ENCODE measurements around the gene ONECUT3.
A peak's percentile ranks its signal among the peaks of the same experiment; 100 is the strongest.

Gene ONECUT3

GRCh38 chr19:1746401-1747284 is 6.7 kb upstream of the ONECUT3 start (continued):
- TF ChIP-seq, protein P1, sequence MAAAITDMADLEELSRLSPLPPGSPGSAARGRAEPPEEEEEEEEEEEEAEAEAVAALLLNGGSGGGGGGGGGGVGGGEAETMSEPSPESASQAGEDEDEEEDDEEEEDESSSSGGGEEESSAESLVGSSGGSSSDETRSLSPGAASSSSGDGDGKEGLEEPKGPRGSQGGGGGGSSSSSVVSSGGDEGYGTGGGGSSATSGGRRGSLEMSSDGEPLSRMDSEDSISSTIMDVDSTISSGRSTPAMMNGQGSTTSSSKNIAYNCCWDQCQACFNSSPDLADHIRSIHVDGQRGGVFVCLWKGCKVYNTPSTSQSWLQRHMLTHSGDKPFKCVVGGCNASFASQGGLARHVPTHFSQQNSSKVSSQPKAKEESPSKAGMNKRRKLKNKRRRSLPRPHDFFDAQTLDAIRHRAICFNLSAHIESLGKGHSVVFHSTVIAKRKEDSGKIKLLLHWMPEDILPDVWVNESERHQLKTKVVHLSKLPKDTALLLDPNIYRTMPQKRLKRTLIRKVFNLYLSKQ (tag by site-specific recombination; IDR thresholded peaks at IDR 0.05; ENCODE audit: borderline replicate concordance), result no peak
- TF ChIP-seq ZFP69B (tag by site-specific recombination; IDR thresholded peaks at IDR 0.05) (no peak), ZNF10 (tag by site-specific recombination; IDR thresholded peaks at IDR 0.05) (no peak), HOXD13 (CRISPR knock-in tag; IDR thresholded peaks at IDR 0.05; ENCODE audit: borderline replicate concordance) (no peak), ZNF112 (tag by site-specific recombination; IDR thresholded peaks at IDR 0.05) (no peak), ZNF600 (tag by site-specific recombination; IDR thresholded peaks at IDR 0.05) (peak; percentile 65), ZSCAN18 (tag by site-specific recombination; IDR thresholded peaks at IDR 0.05) (no peak)
- TF ChIP-seq, protein P2, sequence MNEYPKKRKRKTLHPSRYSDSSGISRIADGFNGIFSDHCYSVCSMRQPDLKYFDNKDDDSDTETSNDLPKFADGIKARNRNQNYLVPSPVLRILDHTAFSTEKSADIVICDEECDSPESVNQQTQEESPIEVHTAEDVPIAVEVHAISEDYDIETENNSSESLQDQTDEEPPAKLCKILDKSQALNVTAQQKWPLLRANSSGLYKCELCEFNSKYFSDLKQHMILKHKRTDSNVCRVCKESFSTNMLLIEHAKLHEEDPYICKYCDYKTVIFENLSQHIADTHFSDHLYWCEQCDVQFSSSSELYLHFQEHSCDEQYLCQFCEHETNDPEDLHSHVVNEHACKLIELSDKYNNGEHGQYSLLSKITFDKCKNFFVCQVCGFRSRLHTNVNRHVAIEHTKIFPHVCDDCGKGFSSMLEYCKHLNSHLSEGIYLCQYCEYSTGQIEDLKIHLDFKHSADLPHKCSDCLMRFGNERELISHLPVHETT (tag by site-specific recombination; IDR thresholded peaks at IDR 0.05), result 0 out of 2 replicates have a peak, but pooled peaks have one; percentile 3
- TF ChIP-seq, protein P3, sequence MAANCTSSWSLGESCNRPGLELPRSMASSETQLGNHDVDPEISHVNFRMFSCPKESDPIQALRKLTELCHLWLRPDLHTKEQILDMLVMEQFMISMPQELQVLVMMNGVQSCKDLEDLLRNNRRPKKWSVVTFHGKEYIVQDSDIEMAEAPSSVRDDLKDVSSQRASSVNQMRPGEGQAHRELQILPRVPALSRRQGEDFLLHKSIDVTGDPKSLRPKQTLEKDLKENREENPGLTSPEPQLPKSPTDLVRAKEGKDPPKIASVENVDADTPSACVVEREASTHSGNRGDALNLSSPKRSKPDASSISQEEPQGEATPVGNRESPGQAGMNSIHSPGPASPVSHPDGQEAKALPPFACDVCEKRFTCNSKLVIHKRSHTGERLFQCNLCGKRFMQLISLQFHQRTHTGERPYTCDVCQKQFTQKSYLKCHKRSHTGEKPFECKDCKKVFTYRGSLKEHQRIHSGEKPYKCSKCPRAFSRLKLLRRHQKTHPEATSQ (tag by site-specific recombination; IDR thresholded peaks at IDR 0.05), result 0 out of 2 replicates have a peak, but pooled peaks have one; percentile 5

DNA sequence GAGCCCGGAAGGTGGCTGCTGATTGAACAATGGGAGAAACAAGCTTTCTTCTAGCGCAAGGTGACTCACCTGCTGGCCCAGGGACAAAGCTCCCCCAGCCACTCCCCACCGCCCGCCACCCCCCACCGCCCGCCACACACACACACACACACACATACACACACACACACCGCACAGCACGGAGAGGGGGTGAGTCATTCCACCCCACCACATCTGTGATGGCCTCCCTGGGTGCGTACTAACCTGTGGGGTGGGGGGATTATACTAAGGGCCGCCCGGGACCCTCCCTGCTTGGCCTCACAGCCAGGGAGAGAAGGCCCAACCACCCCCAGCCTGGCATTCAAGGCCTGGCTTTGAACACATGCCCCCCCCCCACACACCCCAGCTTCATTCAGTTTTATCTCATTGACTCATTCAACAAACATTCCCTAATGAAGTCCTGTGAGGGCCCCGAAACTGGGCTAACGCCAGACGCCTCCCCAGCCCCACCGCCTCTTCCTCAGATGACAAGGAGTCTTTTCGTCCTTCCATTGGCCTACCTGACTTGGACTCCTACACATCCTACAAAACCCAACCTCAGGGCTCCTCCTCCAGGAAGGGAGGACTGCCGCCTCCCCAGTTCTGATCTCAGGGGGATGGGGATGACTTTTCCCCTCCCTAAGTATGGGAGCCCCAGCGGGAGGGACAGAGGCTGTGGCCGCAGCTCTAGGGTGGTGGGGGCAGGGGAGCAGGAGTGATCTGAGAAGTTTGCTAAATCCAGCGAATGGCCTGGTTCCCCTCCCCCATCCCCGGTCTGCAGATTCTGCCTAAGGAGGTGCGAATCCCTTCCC is 5.8 kb upstream of the ONECUT3 start:
- ChIA-PET POLR2A (interaction anchor here (0.6 to 1.9 kb wide), 9 partner anchors 8 to 478 kb away, joined by 3 to 8 read pairs (median 4); partner anchors contain the start of gene CIRBP), CTCF (interaction anchor here (0.6 to 1.4 kb wide), 4 partner anchors 20 to 72 kb away, joined by 3 to 5 read pairs (median 3); no protein-coding TSS in a partner anchor)
- Histone ChIP-seq H3K36me3 (ENCODE audit: control insufficient read depth in 2 of 2, insufficient read depth in 1 of 2, low read length in 2 of 2) (no peaks in the 10 kb centered on the region), H3K4me3 (ENCODE audit: low read depth, low read length) (no peak overlapping the region), H3K4me1 (ENCODE audit: control insufficient read depth, insufficient read depth, low read length) (peaks cover 12% of the 10 kb centered on the region; the same call in 1 of the 2 replicates), H3K9me3 (ENCODE audit: control insufficient read depth, insufficient read depth, low read depth, low read length) (no peaks in the 10 kb centered on the region), H3K27ac (ENCODE audit: extremely low read depth, low read depth, low read length) (peak overlapping the region; percentile 28; the same call in 1 of the 2 replicates)
- no peak for TF ChIP-seq ZNF777 (tag by site-specific recombination; IDR thresholded peaks at IDR 0.05; ENCODE audit: borderline replicate concordance)
- TF ChIP-seq, protein P4, sequence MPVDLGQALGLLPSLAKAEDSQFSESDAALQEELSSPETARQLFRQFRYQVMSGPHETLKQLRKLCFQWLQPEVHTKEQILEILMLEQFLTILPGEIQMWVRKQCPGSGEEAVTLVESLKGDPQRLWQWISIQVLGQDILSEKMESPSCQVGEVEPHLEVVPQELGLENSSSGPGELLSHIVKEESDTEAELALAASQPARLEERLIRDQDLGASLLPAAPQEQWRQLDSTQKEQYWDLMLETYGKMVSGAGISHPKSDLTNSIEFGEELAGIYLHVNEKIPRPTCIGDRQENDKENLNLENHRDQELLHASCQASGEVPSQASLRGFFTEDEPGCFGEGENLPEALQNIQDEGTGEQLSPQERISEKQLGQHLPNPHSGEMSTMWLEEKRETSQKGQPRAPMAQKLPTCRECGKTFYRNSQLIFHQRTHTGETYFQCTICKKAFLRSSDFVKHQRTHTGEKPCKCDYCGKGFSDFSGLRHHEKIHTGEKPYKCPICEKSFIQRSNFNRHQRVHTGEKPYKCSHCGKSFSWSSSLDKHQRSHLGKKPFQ (tag by site-specific recombination; IDR thresholded peaks at IDR 0.05), result no peak
- no peak; the same call in 1 of the 2 replicates for TF ChIP-seq ZNF660 (tag by site-specific recombination; IDR thresholded peaks at IDR 0.05)
- TF ChIP-seq ZNF132 (tag by site-specific recombination; IDR thresholded peaks at IDR 0.05; ENCODE audit: borderline replicate concordance), result no peak
- TF ChIP-seq, protein P3 (tag by site-specific recombination; IDR thresholded peaks at IDR 0.05), result 0 out of 2 replicates have a peak, but pooled peaks have one; percentile 3
- TF ChIP-seq BCL11A (tag by site-specific recombination; IDR thresholded peaks at IDR 0.05; ENCODE audit: low read depth), result peak; percentile 67; the same call in 1 of the 2 replicates
- TF ChIP-seq MEIS1 (CRISPR knock-in tag; IDR thresholded peaks at IDR 0.05; ENCODE audit: borderline replicate concordance), result no peak
- TF ChIP-seq, protein P1 (tag by site-specific recombination; IDR thresholded peaks at IDR 0.05; ENCODE audit: borderline replicate concordance), result no peak
- no peak for TF ChIP-seq ZNF837 (tag by site-specific recombination; IDR thresholded peaks at IDR 0.05)
- TF ChIP-seq ZNF324 (tag by site-specific recombination; IDR thresholded peaks at IDR 0.05), result peak; percentile 73; the same call in 1 of the 2 replicates
- no peak for TF ChIP-seq ZNF211 (tag by site-specific recombination; IDR thresholded peaks at IDR 0.05; ENCODE audit: low read depth)
- no peak for TF ChIP-seq ZNF214 (tag by site-specific recombination; IDR thresholded peaks at IDR 0.05; ENCODE audit: borderline replicate concordance)
- TF ChIP-seq ZSCAN18 (tag by site-specific recombination; IDR thresholded peaks at IDR 0.05), result no peak

All from HEK293 (cell line).